HG02973 (cell line): ENCODE measurements around the gene OVAAL.

ENCODE experiments used
- ATAC-seq: cut with Tn5 transposase; IDR thresholded peaks from one replicate; pipeline ENCODE4 v1.9.1; 2021; ENCODE audit warnings: moderate library complexity; ENCODE audit not compliant: unreplicated experiment

Gene OVAAL

GRCh38 chr1:180568184-180568583 is 9.4 kb downstream of the OVAAL start:
- ATAC-seq, result no peak

- ATAC-seq, result no peak
These were observed 12.5 kb downstream of the OVAAL start for GRCh38 chr1:180571060-180571831.

- peak; percentile 60 for ATAC-seq
These were observed 13.3 kb downstream of the OVAAL start for GRCh38 chr1:180571832-180572636.

- ATAC-seq, result no peak
These were observed 14.0 kb downstream of the OVAAL start for GRCh38 chr1:180572760-180573159.

GRCh38 chr1:180574031-180574713 is 15.4 kb downstream of the OVAAL start:
- no peak for ATAC-seq

- no peak for ATAC-seq
These were observed 18.6 kb downstream of the OVAAL start for GRCh38 chr1:180577361-180577760.

GRCh38 chr1:180579961-180580611 is 21.3 kb downstream of the OVAAL start:
- no peak for ATAC-seq

- ATAC-seq, result no peak
These were observed 22.9 kb downstream of the OVAAL start for GRCh38 chr1:180581635-180582039.

GRCh38 chr1:180584869-180585268 is 26.1 kb downstream of the OVAAL start:
- no peak for ATAC-seq

GRCh38 chr1:180585994-180586359 is 27.2 kb downstream of the OVAAL start:
- no peak for ATAC-seq

GRCh38 chr1:180586671-180587155 is 27.9 kb downstream of the OVAAL start:
- ATAC-seq, result no peak

GRCh38 chr1:180588121-180588520 is 29.4 kb downstream of the OVAAL start:
- no peak for ATAC-seq

- ATAC-seq, result no peak
These were observed 32.1 kb downstream of the OVAAL start for GRCh38 chr1:180590889-180591288.

GRCh38 chr1:180593382-180593781 is 34.6 kb downstream of the OVAAL start:
- ATAC-seq, result no peak

GRCh38 chr1:180594723-180595122 is 36.0 kb downstream of the OVAAL start:
- no peak for ATAC-seq

- ATAC-seq, result no peak
These were observed 37.2 kb downstream of the OVAAL start for GRCh38 chr1:180595966-180596365.

- ATAC-seq, result no peak
These were observed 38.8 kb downstream of the OVAAL start for GRCh38 chr1:180597520-180597919.

- no peak for ATAC-seq
These were observed 39.7 kb downstream of the OVAAL start for GRCh38 chr1:180598333-180598974.

GRCh38 chr1:180600343-180600742 is 41.6 kb downstream of the OVAAL start:
- ATAC-seq, result no peak

- ATAC-seq, result no peak
These were observed 42.7 kb downstream of the OVAAL start for GRCh38 chr1:180601512-180601911.
